ENCODE measurements around the gene GAP43.
"Not testable (repeated sequence)": the region's sequence is repeated elsewhere in the genome, so short reads cannot be mapped to it uniquely, and the experiment has no call there.

Gene GAP43

DNA sequence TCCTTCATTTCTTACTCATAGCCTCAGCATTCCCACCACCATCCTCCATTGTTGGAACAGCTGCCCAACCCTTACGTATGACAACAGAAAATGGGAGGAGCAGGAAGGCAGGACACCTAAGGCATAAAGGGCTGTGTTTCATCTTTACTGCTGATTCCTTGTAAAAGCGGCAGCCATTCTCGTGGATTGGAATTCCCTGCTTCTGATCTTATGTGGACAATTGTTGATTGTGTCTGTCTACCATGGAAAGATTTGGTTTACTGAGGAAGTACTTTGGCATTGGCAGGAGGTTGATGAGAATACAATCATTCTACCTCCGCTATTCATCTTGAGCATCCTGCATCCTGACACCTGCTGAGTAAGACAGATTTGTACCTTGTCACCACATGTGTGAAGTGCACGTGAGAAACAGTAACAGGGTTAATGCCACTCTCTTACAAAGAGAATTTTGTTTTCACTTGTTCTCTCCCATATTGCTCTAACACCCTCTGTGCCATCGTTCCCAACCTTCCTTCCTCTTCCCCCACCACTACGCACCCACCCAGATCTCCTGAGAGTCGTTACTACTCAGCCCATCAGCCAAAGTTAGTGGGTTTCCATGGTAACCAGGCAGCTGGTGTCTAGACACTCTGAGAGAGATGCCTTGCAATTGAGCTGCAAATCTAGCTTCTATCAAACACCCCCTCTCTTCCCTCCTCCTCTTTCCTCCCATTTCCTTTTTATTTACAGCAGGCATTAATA is 75.7 kb downstream of the GAP43 start:
- no peak for DNase-seq

GRCh38 chr3:115699706-115700105 is 76.4 kb downstream of the GAP43 start:
- DNase-seq, result no peak

- no peak for DNase-seq
These were observed 79.3 kb downstream of the GAP43 start for GRCh38 chr3:115702598-115702997.

DNA sequence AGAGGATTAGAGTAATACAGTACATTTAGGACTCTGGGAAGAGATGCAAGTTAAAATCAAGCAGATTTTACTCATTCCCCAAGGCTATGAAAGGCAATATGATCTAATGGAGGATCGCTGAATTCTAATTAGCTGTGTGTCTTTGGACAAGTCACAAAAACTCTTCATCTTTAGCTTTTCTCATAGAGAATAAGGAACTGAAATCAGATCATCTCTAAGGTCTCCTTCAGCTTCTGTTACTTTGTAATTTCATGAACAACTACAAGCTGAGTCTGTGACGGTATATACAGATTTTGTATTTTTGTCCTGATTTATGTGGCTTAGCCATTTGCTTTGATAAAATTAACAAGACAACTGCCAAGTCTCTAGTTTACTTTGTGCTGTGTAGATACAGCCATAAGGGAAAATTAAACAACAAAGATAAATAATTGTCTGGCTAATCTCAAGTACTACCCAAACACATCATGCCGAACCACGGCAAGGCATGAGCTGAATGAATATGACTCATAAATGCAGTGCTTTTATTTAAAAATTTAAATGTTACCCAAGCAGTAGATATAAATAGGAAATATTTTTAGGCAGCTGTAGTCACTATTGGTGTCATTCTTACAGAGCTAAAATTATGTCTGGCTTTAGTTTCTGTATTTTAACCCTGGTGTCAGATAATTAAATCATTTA is 81.5 kb downstream of the GAP43 start:
- DNase-seq, result no peak

DNA sequence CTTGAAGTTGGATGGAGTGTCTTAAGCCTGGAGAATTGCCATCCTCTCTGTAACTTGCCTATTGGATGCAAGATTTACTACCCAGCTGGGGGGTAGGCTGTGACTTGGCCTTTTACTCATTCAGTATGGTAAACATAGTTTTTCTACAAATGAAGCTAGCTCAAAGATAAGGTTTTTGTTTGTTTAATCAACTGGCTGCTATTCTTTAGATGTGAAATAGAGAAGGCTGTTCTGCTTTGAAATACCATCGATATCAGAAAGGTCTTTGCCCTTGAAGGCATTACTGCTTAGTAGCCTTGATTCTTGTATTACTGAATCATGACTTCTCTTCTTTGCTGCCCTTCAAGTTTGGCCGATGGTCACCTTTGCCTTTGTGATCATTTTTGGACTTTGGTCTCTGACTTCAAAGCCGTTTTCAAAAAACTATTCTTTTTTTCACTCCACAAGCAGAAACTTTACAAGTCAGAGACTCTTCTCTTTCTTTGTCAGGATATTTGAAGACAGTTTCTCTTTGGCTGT is 83.1 kb downstream of the GAP43 start:
- no peak for DNase-seq

DNA sequence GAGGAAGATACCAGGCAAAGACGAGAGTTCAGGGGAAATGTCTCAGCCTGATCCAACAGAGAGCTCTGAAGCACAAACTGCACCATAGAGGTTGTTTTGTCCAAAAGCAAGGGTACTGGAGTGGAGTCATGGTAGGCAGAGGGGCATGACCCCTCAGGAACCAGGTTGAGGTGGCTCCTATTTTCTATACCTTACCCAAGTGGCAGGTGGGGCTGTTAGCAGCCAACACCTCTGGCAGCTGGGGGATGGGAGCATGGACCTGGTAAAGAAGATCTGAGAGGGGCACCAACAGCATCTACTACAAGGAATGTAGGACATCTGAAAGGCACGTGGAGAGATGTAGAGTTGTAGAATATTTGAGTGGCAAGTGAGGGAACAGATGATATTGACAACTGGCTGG is 85.2 kb downstream of the GAP43 start:
- no peak for DNase-seq

DNA sequence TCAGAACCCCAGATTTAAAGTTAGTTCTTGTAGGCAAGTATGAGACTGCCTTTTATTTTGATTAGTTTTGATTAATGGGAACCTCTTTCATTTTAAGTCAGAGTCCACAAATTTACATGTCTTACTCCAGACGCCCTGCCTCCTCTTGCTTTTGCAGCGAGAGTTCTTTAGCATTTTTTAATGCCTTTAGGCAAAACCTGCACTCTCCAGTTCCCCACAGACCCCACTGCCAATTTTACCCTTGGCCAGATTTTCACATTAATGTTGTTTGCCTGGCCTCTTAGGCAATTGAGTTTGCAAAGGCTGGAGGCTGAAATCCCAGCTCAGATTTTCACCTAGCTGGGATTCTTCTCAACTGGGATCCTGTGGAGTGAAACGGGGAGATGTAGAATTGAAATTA is 85.8 kb downstream of the GAP43 start:
- no peak for DNase-seq

GRCh38 chr3:115709931-115710330 is 86.6 kb downstream of the GAP43 start:
- no peak for DNase-seq

- DNase-seq, result no peak
These were observed 87.5 kb downstream of the GAP43 start for GRCh38 chr3:115710799-115711198.

DNA sequence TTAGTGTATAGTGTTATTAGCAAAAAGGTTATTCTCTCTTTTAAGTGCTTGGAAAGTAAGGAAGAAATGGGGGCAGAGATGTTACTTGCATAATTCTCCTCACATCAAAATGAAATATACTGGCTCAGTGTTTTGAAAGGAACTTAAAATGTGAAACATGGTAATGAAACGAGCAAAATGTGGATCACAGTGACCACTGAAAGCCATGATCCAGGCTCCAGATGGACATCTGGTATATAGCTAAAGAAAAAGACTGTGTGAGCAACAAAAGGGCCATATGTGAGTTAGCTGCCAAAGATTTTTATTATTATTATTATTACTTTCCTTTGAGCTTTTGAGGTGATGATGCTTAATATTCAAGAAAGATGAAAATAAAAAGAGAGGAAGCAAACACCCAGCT is 89.6 kb downstream of the GAP43 start:
- DNase-seq, result no peak

GRCh38 chr3:115713284-115713683 is 90.0 kb downstream of the GAP43 start:
- peak in 7 of 14 donors; percentile 2 to 93 (median 18) for DNase-seq

- DNase-seq, result no peak
These were observed 92.0 kb downstream of the GAP43 start for GRCh38 chr3:115715241-115715745.

- DNase-seq, result no peak
These were observed 97.7 kb downstream of the GAP43 start for GRCh38 chr3:115720983-115721382.

DNA sequence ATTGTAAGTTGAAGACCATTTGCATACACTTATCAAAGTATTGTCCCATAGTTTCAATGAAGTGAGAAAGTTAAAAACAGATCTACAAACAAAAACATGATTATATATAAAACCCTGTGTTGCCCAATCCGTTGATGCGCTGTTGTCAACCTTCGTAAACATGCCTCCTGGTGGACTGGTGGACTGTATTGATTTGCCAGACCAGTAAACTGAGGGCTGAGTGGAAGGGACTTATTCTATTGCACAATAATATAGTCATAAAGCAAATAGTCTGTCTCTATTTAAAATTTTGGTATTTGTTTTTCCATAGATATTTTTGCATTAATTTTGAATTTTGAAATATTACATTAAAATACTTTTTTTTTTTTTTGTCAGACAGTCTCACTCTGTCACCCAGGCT is 102.5 kb downstream of the GAP43 start:
- DNase-seq, result no peak

DNA sequence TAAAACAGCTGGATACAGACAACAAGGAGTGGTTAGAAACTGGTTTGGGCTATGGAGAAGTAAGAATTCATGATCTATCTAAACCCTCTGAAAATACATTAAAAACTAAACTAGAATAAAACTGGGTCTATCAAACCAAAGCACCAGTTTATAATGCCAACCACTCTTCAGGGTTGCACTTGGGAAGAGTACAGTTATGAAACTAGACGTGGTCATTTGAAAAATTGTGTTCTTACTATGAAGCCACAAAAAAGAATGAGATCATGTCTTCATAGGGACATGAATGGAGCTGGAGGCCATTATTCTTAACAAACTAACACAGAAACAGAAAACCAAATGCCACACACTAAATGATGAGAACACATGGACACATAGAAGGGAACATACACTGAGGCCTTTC is 103.8 kb downstream of the GAP43 start:
- DNase-seq, result no peak

GRCh38 chr3:115728013-115728412 is 104.7 kb downstream of the GAP43 start:
- DNase-seq, result no peak

- not testable (repeated sequence) for DNase-seq
These were observed 113.0 kb downstream of the GAP43 start for GRCh38 chr3:115736341-115736740.

GRCh38 chr3:115741650-115742049 is 118.3 kb downstream of the GAP43 start:
- no peak for DNase-seq

GRCh38 chr3:115744516-115744915 is 121.2 kb downstream of the GAP43 start:
- not testable (repeated sequence) for DNase-seq

DNA sequence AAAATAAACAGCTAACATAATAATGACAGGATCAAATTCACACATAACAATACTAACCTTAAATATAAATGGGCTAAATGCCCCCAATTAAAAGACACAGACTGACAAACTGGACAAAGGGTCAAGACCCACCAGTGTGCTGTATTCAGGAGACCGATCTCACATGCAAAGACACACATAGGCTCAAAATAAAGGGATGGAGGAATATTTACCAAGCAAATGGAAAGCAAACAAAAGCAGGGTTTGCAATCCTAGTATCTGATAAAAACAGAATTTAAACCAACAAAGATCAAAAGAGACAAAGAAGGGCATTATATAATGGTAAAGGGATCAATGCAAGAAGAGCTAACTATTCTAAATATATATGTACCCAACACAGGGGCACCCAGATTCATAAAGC is 129.7 kb downstream of the GAP43 start:
- DNase-seq, result not testable (repeated sequence)

DNA sequence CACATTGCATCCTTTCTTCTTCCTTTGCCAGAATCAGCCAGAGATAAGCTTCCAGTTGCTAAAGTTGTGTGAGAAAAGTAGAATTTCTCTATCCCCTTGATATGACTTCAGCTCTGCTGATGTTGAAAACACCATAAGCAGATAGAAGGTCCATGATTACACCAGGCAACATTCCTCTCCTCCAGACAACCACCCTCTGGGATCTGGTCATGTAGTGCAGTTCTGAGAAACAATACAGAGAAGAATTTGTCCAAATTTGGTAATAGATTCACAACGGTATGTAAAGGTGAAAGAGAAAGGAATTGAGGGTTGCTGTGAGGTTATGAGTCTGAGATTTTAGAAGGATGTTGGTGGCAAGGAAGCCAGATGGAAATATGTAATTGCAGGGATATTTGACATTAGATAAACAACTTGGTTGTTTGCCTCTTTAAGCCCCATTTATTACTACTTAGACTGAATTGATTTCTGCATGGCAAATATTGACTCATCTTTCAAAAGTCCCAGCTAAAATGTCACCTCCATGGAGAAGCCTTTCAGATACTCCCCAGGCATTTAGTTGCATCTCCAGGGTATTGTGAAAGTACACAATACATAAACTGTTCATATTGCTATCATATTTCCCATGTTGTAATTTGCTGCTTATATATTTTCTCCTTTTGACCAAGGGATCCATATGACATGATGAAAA is 134.9 kb downstream of the GAP43 start:
- DNase-seq, result no peak

DNA sequence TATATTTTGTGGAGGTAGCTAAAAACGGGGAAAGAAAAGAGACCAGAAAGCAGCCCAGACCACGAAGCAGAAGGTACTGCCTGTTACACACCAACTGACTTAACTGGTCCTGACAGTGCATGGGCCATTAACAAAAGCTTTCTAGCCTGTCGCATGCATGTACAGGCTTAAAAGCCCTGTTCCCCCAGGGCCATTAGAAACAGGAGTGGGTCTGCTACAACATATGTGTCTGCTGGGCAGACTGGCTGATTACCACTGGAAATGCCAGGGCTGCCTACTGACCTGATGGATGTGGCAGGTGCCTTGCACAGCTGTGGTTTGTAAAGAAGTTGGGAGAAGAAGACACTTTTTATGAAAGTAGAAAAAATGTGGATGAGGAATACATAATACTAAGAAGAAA is 137.4 kb downstream of the GAP43 start:
- DNase-seq, result no peak

DNA sequence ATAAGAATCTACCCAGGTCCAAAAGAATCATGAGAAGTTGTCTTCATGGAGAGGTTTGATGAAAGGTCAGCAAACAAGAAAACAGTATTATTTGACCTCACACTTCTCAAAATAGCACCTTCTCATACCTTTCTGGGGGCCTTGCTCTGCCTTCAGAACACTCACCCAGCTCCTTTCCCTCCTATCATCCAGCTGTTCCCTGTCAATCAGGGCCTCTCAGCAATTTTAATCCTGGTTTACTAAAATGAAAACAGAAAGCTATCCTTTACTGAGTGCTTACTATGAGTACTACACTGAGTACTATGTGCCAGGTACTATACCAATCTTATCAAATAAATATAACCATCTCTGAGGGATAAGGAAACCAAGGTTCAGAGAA is 138.6 kb downstream of the GAP43 start:
- no peak for DNase-seq

Measured in C1 segment of cervical spinal cord (tissue), 14 donors.